Mesothelial cell of epicardium (in vitro differentiated cells): ENCODE data around the gene PPP1R14B. TPM values are rescaled to one million over a fixed set of nuclear protein-coding genes. Genes with fewer than 3 reads are reported as not detected.

Experiments
- DNase-seq, 2 experiments: peaks; one replicate each; pipeline ENCODE4 v3.0.0; 2021; ENCODE audit warnings: low spot score in 2 of 2; ENCODE audit not compliant: unreplicated experiment in 2 of 2
- H3K27ac Mint-ChIP-seq: 2 replicates; pipeline ENCODE4 v1.8.0; 2021; ENCODE audit warnings: mixed read lengths
- H3K27me3 Mint-ChIP-seq: 2 replicates; pipeline ENCODE4 v1.8.0; 2021; ENCODE audit warnings: low read depth, mixed read lengths
- H3K36me3 Mint-ChIP-seq: 2 replicates; pipeline ENCODE4 v1.8.0; 2021; ENCODE audit warnings: mixed read lengths
- H3K4me1 Mint-ChIP-seq: 2 replicates; pipeline ENCODE4 v1.8.0; 2021; ENCODE audit warnings: mixed read lengths
- H3K4me3 Mint-ChIP-seq: 2 replicates; pipeline ENCODE4 v1.8.0; 2021; ENCODE audit warnings: mild to moderate bottlenecking, moderate library complexity, mixed read lengths
- H3K9me3 Mint-ChIP-seq: 2 replicates; pipeline ENCODE4 v1.8.0; 2021; ENCODE audit warnings: mixed read lengths
- CTCF ChIP-seq: fragments of 200-600 bp; sonication (generic); IDR thresholded peaks from one replicate; pipeline ENCODE4 v1.5.0; 2021; ENCODE audit warnings: antibody characterized with exemption; ENCODE audit not compliant: unreplicated experiment
- total RNA-seq: library from RNA; stranded (reverse); gene quantifications from 3 replicates; pipeline ENCODE4 v1.2.1, GENCODE V29; 2021

The PPP1R14B gene
- total RNA-seq, 1 donor from 2014 or later, result 131 TPM

GRCh38 chr11:64254326-64254725 lies 7.6 kb upstream of the PPP1R14B start:
- Mint-ChIP-seq H3K4me1 (peaks cover 10% of the 10 kb centered on the region), H3K4me3 (no peak overlapping the region), H3K27ac (no peak overlapping the region), H3K36me3 (peaks cover 6% of the 10 kb centered on the region), H3K27me3 (no peaks in the 10 kb centered on the region), H3K9me3 (no peaks in the 10 kb centered on the region)
- DNase-seq, result no peak
- TF ChIP-seq CTCF, result no peak

- TF ChIP-seq CTCF, result no peak
- H3K27me3 Mint-ChIP-seq, result no peaks in the 10 kb centered on the region
- no peaks in the 10 kb centered on the region for H3K9me3 Mint-ChIP-seq
- H3K4me1 Mint-ChIP-seq, result peaks cover 10% of the 10 kb centered on the region
- peaks cover 2% of the 10 kb centered on the region for H3K36me3 Mint-ChIP-seq
- H3K27ac Mint-ChIP-seq, result peak overlapping the region; percentile 1
- DNase-seq, result no peak
- H3K4me3 Mint-ChIP-seq, result peak overlapping the region; percentile 83
These were observed 6.7 kb upstream of the PPP1R14B start for GRCh38 chr11:64253481-64253880.

GRCh38 chr11:64253043-64253442 lies 6.3 kb upstream of the PPP1R14B start:
- Mint-ChIP-seq H3K4me3 (peak overlapping the region; percentile 83), H3K27me3 (no peaks in the 10 kb centered on the region), H3K9me3 (no peaks in the 10 kb centered on the region), H3K4me1 (peaks cover 10% of the 10 kb centered on the region), H3K36me3 (peaks cover 1% of the 10 kb centered on the region), H3K27ac (no peak overlapping the region)
- TF ChIP-seq CTCF, result no peak
- DNase-seq, result no peak

GRCh38 chr11:64252003-64252872 lies 5.5 kb upstream of the PPP1R14B start:
- DNase-seq, result peak in 1 of 2 experiments; percentile 56

GRCh38 chr11:64251753-64252002 lies 4.9 kb upstream of the PPP1R14B start:
- no peaks in the 10 kb centered on the region for H3K9me3 Mint-ChIP-seq
- no peak for TF ChIP-seq CTCF

More at GRCh38 chr11:64252003-64252872, 5.5 kb upstream of the PPP1R14B start:
- Mint-ChIP-seq H3K27ac (peak overlapping the region; percentile 73), H3K4me1 (peaks cover 14% of the 10 kb centered on the region), H3K9me3 (no peaks in the 10 kb centered on the region), H3K4me3 (peak overlapping the region; percentile 83), H3K27me3 (no peaks in the 10 kb centered on the region), H3K36me3 (no peaks in the 10 kb centered on the region)
- TF ChIP-seq CTCF, result no peak

More at GRCh38 chr11:64251753-64252002, 4.9 kb upstream of the PPP1R14B start:
- no peaks in the 10 kb centered on the region for H3K27me3 Mint-ChIP-seq
- H3K36me3 Mint-ChIP-seq, result no peaks in the 10 kb centered on the region
- peak overlapping the region; percentile 83 for H3K4me3 Mint-ChIP-seq
- H3K4me1 Mint-ChIP-seq, result peaks cover 16% of the 10 kb centered on the region
- DNase-seq, result no peak
- H3K27ac Mint-ChIP-seq, result peak overlapping the region; percentile 73
